ENCODE data around the gene EGLN1.
"Not testable (repeated sequence)": the region's sequence is repeated elsewhere in the genome, so short reads cannot be mapped to it uniquely, and the experiment has no call there.

- not testable (repeated sequence) for TF ChIP-seq CHD2 (IDR thresholded peaks at IDR 0.05; ENCODE audit: low read length, partially characterized antibody); CTCF (IDR thresholded peaks at IDR 0.05); EP300 (IDR thresholded peaks at IDR 0.05; ENCODE audit: borderline replicate concordance in 1 of 2, low read depth in 1 of 2, low read length in 1 of 2); REST (IDR thresholded peaks at IDR 0.05; ENCODE audit: low read depth, low read length); YY1 (IDR thresholded peaks at IDR 0.05; ENCODE audit: low read depth); SIN3A (IDR thresholded peaks at IDR 0.05; ENCODE audit: borderline replicate concordance, low read depth, low read length); RFX5 (IDR thresholded peaks at IDR 0.05; ENCODE audit: low read length); MAX (IDR thresholded peaks at IDR 0.05; ENCODE audit: low read depth); RXRA (IDR thresholded peaks at IDR 0.05; ENCODE audit: borderline replicate concordance, low read depth)
Measured at GRCh38 chr1:231348856-231349255, 73.2 kb downstream of the EGLN1 start.

Measured in SK-N-SH (cell line).